HG03060 (cell line): ENCODE data around the gene JMJD8.

ENCODE experiments used
- ATAC-seq: cut with Tn5 transposase; IDR thresholded peaks from one replicate; pipeline ENCODE4 v1.9.1; 2021; ENCODE audit warnings: low read depth, moderate number of reproducible peaks; ENCODE audit not compliant: unreplicated experiment

Gene JMJD8, protein sequence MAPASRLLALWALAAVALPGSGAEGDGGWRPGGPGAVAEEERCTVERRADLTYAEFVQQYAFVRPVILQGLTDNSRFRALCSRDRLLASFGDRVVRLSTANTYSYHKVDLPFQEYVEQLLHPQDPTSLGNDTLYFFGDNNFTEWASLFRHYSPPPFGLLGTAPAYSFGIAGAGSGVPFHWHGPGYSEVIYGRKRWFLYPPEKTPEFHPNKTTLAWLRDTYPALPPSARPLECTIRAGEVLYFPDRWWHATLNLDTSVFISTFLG

DNA sequence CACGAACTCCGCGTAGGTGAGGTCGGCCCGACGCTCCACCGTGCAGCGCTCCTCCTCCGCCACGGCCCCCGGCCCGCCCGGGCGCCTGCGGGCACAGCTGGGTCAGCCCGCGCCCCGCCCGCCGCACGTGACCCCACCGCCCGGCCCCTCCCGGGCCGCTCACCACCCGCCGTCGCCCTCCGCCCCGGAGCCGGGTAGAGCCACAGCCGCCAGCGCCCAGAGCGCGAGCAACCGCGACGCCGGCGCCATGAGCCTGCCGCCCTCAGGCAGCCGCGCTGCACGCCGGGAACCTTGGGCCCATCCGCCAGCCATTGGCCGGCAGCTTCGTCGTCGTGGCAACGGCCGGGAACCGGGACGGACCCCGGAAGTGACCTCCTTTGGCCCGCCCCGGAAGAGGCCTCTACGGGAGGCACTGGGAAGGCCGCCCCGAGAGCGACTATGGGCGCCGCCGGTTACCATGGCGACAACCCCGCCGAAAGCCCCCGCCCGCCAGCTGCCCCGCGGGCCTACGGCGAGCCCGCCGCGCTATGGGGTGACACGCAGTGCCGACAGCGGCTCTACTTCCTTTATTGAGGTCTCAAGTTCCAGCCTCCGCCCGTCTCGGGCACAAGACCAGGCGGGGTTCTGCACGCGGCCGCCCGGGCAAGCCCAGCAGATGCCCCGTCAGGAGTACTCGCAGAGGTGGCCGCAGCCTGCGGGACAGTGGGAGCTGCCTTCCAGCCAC, at the start of gene JMJD8:
Gene JMJD8, minus strand, starts transcription at position 264 of the 724 bp plus-strand sequence. Its CDS starts 15 bp downstream, at position 249.
- ATAC-seq, result no peak

DNA sequence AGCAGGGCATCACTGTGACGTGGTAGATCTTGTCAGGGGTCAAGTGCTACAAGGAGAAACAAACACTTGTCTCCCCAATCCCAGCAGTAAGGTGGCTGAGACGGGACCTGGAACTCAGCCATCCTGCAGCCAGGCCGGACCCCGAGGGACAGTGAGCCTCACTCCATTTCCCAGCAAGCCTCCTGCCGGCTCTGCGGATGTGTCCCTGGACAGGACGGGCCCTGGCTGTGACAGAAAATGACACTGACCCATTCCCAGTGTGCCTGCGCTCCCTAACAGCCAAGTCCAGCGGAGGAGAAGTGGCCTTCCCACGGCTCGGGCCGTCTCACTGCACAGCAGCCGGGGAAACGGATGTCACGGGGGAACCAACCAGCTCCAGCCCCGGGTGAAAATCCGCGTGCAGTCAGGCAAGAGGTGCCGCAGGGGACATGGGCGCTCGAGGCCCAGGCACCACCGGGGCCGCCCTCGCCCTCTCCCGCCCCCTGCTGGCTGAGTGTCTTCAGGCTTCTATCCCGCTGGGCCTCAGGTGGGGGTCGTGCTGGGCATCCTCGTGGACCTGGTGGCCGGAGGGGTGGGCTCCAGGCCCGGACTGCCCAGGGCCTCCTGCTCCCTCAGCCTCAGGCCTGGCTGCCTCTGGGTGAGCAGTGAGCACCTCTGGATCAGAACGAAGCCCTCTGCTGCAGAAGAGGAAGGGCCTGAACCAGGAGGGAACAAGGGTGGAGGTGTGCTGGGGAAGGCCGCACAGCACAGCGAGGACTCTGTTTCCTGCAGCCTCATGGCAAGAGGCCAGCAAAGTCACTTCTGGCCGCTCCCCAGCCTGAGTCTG, 49.5 kb upstream of the JMJD8 start:
- ATAC-seq, result no peak

DNA sequence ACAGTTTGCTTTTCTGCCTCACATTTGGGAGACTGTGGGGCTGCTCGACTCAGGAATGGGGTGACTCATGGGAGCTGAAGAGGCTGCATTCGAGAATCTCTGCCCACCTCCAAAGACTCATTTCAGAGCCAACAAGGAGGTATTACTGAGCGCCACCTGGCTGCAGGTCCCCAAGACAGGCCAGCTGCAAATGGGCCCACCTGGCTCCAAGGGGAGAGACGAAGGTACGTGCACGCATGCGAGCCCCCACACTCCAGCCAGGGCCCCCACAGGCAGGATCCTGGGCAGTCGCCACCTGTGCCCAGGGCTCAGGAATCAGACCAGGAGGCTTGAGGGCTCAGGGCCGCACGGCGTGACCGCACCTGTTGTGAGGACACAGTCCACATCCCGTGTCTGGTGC, 48.8 kb upstream of the JMJD8 start:
- ATAC-seq, result no peak

DNA sequence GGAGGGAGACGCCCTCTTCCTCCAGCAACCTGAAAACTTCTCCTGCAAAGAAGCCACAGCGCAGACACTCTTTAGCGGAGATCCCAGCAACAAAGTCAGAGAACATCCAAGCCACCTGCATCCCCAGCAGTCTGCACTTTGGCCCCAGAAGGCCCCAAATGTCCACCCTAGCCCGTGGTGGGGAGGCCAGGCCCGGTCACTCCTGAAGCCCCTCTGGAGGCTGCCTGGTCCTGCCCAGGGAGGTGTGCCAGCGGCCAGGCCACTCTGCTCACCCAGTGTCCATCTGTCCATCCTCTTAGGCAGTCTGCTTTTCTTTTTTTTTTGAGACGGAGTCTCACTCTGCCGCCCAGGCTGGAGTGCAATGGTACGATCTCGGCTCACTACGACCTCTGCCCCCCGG, 48.2 kb upstream of the JMJD8 start:
- ATAC-seq, result no peak

DNA sequence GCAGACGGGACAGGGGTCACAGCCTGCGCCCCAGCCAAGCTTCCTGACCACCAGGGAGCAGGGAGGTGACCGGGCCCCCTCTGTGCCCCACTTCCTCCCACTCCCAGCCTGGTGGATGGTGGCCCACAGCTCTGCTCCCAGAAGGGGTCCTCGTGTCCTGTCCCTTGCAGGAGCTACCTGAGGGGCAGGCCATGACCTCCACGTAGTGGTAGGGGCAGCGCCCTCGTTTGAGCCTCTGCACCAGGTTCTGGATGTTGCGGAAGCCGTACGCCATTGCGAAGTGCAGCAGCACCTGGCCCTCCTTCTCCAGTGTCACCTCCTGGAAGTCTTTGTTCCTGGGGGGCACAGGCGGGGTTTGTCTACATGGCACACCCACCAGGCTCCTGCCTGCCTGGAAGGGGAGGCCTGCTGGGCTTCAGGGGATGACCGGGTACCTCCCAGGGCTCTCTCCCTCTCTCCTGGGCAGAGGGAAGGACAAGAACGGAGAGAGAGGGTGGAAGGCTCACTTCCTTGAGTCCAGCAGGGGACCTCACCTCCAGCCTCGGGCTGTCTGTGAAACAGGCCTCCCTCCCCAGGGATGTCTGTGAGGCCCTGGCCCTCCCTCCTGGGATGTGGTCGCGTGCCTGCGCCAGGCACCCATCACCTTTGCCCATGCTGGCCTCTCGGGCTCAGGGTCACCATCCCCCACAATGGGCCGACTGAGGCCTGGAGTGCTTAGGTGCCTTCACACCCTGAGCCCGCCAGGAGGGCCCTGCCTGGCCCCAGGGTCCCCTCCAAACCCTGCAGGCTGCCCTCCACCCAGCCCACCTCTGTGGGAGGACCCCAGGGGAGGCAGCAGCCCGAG, 46.8 kb upstream of the JMJD8 start:
- no peak for ATAC-seq

DNA sequence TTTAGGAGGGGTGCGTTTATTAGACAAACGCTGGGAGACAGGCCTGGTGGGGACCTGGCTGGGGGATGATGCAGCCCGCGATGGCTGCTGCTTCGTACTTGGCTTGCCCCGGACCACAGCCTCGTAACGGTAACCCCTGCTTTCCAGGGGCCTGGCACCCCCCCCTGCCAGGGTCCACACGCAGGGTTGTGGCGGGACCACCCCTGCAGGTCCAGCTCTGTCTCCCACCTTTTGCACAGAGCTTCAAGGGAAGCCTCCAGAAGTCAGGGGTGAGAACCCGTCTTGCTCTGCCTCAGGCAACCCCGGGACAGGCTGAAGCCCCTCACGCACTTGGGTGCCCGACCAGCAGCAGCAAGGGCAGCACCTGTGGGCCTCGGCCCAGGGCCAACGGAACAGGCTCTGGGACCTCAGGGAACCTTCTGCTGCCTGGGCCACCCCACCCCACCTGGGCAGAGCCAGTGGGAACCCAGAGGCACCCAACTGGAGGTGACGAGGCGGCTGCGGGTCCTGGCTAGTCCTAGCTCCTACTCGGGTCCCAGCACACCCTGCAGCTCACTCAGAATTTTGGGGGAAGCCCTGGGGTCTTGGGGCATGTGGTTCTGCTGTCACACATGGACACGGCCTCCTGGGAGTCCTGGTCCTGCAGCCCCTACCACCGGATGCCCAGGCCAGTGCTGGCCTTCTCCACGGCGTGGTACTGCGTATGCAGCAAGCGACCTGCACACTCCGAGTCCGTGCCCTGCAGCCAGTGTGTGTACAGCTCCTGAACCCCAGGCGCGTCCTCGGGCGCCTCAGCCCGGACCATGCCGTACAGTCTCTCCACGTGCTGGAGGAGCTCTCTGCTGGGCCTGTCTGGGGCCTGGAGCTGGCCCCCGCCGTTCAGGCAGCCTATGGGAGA, 45.9 kb upstream of the JMJD8 start:
- no peak for ATAC-seq

DNA sequence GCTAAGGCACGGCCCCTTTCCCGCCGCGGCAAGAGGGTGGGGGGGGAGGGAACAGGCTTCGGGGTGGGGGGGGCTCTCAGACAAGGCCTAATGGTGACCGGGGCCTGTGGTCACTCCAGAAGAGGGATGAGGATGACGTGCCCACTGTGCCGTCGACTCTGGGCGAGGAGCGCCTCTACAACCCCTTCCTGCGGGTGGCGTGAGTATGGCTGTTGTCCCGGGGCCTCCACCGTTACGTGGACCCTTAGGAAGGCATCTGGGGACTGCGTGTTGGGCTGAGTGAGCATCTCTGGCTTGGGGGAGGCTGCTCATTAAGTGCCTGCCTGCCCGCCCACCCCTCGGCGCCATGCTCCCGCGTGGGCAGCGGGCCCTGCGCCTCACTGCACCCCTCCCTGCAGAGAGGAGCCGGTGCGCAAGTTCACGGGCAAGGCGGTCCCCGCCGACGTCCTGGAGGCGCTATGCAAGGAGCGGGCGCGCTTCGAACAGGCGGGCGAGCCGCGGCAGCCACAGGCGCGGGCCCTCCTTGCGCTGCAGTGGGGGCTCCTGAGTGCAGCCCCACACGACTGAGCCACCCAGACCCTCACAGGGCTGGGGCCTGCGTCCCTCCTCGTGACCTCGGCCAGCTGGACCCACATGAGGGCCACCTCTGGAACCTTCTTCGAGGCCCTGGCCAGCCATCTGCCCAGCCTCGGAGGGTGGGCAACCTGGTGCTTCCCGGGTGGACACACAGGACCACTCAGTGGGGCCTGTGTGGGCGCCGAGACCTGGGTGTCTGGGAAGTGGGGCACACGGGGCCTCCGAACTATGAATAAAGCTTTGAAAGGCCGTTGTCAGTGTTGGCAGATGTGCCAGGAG, 45.0 kb upstream of the JMJD8 start:
- no peak for ATAC-seq

DNA sequence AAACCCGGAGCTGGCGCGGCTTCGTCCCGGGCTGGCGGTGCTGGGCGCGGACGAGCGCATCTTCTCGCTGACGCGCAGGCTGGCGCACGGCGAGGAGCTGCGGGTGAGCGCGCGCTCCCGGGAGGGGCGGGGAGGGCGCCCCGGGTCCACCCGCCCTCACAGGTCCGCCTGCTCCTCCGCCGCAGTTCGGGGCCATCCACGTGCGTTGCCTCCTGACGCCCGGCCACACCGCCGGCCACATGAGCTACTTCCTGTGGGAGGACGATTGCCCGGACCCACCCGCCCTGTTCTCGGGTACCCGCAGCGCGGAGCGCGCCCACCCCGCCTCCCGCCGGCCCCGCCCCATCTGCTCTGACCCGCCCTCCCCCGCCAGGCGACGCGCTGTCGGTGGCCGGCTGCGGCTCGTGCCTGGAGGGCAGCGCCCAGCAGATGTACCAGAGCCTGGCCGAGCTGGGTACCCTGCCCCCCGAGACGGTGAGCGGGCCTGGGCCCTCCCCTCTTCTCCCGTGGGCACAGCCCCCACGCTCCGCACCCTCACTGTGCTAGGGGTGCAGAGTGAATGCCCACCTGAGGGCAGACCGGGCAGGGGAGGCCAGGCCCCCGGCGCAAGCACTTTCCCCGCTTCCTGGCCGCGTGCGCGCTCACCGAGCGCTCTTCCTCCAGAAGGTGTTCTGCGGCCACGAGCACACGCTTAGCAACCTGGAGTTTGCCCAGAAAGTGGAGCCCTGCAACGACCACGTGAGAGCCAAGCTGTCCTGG, 44.2 kb upstream of the JMJD8 start:
- ATAC-seq, result no peak

DNA sequence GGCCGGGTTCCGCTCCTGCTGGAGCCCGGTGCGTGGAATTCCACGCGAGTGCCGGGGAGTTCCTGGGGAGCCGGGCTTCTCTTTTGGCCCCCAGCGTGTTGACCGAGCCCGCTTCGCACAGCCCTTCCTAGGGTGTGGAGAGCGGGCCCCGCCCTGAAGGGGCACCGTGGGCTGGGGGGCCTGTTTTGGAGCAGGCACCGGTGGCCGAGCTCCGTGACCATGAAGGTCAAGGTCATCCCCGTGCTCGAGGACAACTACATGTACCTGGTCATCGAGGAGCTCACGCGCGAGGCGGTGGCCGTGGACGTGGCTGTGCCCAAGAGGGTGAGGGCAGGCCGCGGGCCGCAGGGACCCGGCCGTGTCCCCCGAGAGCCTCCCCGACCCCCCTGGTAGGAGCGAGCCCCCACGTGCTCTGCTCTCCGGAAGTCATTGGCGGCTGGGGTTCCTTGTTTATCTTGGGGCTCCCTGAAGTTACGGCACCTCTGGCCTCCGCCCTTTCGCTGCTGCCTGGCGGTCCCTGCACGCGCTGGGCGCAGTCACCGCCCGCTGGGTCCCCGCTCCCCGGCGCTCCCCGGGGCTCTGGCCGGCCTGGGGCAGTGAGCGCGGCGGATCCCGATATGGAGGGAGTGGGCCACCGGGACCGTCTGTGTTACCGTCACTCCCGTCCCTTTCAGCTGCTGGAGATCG, 43.3 kb upstream of the JMJD8 start:
- ATAC-seq, result no peak

DNA sequence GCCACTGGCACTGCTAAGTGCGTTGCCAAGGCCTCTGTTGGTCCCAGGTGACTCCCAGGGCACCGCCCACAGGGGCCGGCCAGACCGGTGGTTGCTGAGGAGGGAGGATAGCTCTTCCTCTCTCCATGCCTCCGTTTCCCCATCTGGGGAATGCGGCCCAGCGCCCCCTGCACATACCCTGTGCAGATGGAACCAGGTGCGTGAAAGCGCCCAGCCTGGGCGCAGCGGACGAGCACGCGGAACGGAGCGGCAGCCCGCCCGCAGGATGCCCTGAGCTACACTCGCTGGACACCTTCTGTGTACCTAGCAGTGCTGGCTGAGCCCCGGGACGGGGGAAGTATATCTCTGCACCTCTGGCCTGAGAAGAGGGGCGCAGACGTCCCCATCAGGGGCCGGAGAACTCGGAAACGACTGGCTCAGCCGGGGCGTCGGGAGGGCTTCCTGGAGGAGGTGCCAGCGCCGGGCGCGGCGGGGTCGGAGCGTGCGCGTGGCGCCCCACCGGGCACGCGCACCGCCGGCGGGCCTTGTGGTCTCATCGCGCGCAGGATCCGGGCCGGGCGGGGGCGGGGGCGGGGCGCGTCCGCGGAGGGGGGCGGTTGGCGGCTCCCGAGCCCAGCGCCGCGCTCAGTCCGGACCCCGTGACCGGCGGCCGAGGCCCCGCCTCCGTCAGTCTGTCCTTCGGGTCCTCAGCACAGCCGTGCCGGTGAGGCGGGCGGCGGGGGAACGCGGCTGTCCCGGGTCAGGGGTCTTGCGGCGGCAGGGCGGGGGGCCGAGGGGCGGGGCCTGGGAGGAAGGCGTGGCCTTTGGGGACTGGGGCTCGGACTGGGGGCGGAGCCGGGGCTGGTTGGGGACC, 42.5 kb upstream of the JMJD8 start, which contains the start of the genes CCDC78 and HAGHL:
Gene CCDC78, minus strand, starts transcription at position 6 of the 853 bp plus-strand sequence. CDS start 76 bp downstream, outside the sequence.
Gene HAGHL, plus strand, starts transcription at position 669 of the 853 bp plus-strand sequence. CDS start 404 bp downstream, outside the sequence.
- ATAC-seq, result no peak

DNA sequence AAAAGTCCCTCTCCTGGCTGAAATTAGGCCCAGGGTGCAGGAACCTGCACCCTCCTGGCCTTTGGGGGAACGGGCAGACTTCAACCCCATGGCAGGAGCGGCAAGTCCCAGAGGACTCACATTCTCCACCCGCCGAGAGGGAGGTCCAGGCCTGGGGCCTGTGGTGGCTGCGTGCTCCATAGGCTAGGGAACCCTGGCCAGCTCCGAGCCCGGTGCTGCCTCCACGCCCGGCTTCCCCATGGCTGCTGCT, 42.0 kb upstream of the JMJD8 start:
- no peak for ATAC-seq

DNA sequence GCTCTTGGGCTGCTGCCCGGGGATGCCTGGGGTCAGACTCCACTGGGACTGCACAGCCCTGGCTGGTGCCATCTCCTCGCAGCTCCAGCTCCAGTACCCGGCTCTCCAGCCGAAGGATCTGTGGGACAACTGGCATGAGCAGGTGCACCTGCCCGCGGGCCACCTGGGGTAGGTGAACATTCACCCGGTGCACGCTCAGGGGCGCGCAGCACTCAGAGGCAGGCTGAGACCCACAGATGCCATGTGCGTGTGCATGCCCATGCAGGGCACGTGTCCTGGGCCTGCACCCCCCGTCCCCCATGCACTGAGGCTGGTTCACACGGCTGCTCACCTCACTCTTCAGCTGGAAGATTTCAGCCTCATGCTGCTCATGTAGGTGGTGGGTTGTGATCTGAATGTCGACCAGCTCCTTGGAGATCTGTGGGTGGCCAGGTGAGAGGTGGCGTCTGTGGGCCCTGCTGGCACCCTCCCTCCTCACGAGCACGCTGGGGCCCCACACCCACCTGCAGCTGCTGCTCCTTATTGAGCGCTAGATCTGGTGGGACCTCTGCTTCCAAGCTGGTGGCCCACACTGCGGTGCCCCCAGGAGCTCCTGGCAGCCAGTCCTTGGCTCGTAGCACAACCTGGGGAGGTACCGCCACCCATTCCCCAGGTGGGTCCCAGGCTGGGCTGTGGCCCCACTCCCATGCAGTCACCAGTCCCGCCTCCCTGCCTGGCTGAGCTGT, 41.5 kb upstream of the JMJD8 start:
- ATAC-seq, result no peak

DNA sequence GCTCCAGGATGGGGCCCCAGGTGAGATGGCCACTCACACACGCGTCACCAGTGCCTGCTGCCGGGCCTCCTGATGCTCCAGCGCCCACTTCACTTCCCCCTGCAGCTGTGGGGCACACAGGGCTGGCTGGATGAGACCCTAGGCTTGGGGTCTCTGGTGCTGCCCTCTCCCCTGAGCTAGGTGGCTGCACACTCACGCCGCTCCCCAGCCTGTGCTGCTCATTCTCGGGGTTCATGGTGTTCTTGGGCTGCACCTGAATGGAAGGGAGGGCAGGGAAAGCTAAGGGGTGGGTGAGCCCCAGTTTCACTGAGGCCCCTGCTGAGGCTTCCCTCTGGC, 40.9 kb upstream of the JMJD8 start:
- ATAC-seq, result no peak

DNA sequence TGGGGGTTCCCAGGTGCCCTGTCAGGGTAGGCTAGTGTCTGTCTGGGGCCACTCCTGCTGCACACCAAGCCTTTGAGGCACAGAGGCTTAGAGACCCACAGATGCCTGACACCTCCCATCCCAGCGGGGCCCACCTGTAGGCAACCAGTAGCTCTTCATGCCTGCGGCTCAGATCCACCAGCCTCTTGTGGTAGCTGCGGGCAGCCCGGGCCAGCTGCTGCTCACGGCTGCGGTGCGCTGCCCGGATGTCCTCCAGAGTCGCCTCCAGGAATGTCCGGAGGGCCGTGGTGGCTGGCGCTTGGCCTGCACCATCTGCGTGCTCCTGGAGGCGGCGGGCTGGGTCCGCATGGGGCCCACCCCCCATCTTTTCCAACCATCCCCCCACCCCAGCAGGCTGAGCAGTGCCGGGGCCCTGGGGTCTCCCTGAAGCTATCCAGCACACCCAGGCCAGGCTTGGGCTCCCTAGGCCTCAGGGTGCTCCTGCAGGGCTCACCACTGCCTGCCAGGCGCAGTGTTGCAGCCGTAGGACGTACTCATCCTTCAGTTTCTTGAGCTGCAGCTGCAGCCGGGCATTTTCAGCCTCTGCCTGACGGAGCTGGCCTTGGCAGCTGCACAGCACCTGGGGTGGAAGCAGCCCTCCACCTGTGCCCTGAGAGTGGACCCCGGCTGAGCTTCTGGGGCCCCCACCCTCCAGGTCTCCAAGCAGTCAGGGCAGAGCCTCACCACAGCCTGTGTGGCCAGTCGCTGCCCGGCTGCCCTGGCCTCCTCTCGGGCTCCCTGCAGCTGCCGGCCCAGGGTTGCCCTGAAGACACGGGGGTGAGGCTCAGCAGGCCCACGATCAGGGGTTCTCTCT, 40.3 kb upstream of the JMJD8 start:
- no peak for ATAC-seq

DNA sequence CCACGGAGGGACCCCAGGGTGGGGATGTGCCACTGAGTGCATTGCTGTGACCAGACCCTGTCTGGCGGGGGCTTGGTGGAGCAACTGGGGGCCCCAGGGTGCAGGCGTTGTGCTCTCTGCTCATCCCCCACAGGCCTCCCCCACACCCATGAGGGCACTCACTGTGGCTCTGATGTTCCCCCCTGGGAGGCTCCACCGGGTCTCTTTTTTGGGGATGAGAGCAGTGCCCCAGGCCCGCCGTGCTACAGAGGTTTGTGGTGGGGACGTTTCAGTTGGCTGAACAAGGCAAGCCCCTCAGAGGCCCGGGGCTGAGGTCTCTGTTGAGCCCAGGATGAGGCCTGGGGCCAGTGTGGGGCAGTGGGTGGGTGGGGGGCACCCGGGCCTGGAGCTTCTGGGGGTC, 39.6 kb upstream of the JMJD8 start:
- no peak for ATAC-seq
